ENCODE measurements around the gene TNFRSF18. TPM values are rescaled to one million over a fixed set of nuclear protein-coding genes. Genes with fewer than 3 reads are reported as not detected.

TNFRSF18 gene
- total and polyA plus RNA-seq, 2 donors (not counting 1 experiment from before 2014, with no cell fraction given): 10.1 to 33.5 TPM

DNA sequence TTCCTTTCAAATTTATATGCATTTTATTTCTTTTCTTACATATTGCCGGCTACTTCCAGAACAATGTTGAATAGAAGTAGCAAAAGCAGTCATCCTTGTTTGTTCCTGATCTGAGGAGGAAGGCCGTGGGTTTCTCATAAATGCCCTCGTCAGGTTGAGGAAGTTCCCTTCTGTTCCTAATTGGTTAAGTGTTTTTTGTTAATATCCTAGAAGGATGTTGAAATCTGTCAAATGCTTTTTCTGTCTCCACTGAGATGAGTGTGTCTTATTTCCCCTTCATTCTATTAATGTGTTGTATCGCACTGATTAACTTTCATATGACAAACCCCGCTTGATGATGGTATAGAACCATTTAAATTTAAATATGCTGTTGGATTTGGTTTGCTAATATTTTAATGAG is 17.3 kb downstream of the TNFRSF18 start:
- WGBS (ENCODE audit: insufficient coverage): 69% methylated on average over 2 of the region's 5 CpGs
- H3K4me3 ChIP-seq (ENCODE audit: control extremely low read depth in 1 of 5, extremely low read depth in 1 of 5, insufficient read depth in 1 of 5, low read depth in 2 of 5, low read length in 4 of 5): no peak overlapping the region
- H3K4me1 Mint-ChIP-seq: peaks cover 4% of the 10 kb centered on the region
- no peaks in the 10 kb centered on the region for H4K20me1 ChIP-seq (ENCODE audit: control insufficient read depth, insufficient read depth, low read length, poor library complexity, severe bottlenecking)
- peaks cover 0 to 13% (median 3%) of the 10 kb centered on the region in 3 donors for H3K9me3 ChIP-seq (ENCODE audit: control extremely low read depth in 1 of 3, control insufficient read depth in 2 of 3, insufficient read depth in 1 of 3, low read length in 2 of 3)
- no peak overlapping the region for H3K27ac Mint-ChIP-seq
- no peak for ATAC-seq (ENCODE audit: low read depth)
- H3K4me2 ChIP-seq (replicated peaks; ENCODE audit: low read depth, low read length, poor library complexity, severe bottlenecking): no peak overlapping the region
- TF ChIP-seq, protein P1, sequence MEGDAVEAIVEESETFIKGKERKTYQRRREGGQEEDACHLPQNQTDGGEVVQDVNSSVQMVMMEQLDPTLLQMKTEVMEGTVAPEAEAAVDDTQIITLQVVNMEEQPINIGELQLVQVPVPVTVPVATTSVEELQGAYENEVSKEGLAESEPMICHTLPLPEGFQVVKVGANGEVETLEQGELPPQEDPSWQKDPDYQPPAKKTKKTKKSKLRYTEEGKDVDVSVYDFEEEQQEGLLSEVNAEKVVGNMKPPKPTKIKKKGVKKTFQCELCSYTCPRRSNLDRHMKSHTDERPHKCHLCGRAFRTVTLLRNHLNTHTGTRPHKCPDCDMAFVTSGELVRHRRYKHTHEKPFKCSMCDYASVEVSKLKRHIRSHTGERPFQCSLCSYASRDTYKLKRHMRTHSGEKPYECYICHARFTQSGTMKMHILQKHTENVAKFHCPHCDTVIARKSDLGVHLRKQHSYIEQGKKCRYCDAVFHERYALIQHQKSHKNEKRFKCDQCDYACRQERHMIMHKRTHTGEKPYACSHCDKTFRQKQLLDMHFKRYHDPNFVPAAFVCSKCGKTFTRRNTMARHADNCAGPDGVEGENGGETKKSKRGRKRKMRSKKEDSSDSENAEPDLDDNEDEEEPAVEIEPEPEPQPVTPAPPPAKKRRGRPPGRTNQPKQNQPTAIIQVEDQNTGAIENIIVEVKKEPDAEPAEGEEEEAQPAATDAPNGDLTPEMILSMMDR (IDR thresholded peaks at IDR 0.05): no peak
- TF ChIP-seq EZH2 (IDR thresholded peaks at IDR 0.05; ENCODE audit: borderline replicate concordance, insufficient read depth, low read depth, low read length, poor library complexity, severe bottlenecking): no peak
- DNase-seq: no peak
- POLR2A ChIA-PET: no interaction called here
- CTCF ChIA-PET: no interaction called here
- H3K9ac ChIP-seq (ENCODE audit: low read length): no peak overlapping the region
- H3K27me3 Mint-ChIP-seq: peaks cover 6% of the 10 kb centered on the region
- H3K4me3 Mint-ChIP-seq: no peak overlapping the region
- H3K4me1 ChIP-seq (ENCODE audit: control insufficient read depth in 2 of 2, insufficient read depth in 2 of 2, low read length in 2 of 2): no peaks in the 10 kb centered on the region
- peaks cover 0 to 4% (median 2%) of the 10 kb centered on the region in 4 experiments for H3K27me3 ChIP-seq (replicated peaks in 1 of 4; ENCODE audit: control extremely low read depth in 1 of 4, control insufficient read depth in 3 of 4, insufficient read depth in 4 of 4, low read length in 3 of 4)
- H2AFZ ChIP-seq (ENCODE audit: insufficient read depth, low read depth, low read length, poor library complexity, severe bottlenecking): no peak overlapping the region
- H3K79me2 ChIP-seq (ENCODE audit: control insufficient read depth, insufficient read depth, low read length): no peaks in the 10 kb centered on the region
- intact Hi-C loops (cut with micrococcal nuclease): no loop called here
- H3K36me3 ChIP-seq (replicated peaks in 1 of 2; ENCODE audit: control extremely low read depth in 1 of 2, control insufficient read depth in 1 of 2, extremely low read depth in 1 of 2, insufficient read depth in 2 of 2, low read length in 1 of 2): no peaks in the 10 kb centered on the region
- H3K27ac ChIP-seq (ENCODE audit: low read length in 2 of 2): no peak overlapping the region
- peaks cover under 1% of the 10 kb centered on the region for H3K9me3 Mint-ChIP-seq (ENCODE audit: insufficient read depth)

DNA sequence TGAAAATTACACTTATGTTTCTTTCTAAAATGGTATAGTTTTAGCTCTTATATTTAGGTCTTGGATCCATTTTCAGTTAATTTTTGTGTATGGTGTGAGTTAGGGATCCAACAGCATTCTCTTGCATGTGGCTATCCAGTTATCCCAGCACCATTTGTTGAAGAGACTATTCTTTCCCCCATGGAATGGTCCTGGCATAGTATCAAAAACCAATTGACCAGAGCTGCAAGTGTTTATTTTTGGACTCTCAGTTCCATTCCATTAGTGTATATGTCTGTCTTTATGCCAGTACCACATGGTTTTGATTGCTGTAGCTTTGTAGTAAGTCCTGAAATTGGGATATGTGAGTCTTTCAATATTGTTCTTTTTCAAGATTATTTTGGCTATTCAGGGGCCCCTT is 18.5 kb downstream of the TNFRSF18 start:
- H3K4me1 ChIP-seq (ENCODE audit: control insufficient read depth in 2 of 2, insufficient read depth in 2 of 2, low read length in 2 of 2): no peaks in the 10 kb centered on the region
- ATAC-seq (ENCODE audit: low read depth) (no peak), DNase-seq (no peak)
- no peaks in the 10 kb centered on the region for H4K20me1 ChIP-seq (ENCODE audit: control insufficient read depth, insufficient read depth, low read length, poor library complexity, severe bottlenecking)
- intact Hi-C loops (cut with micrococcal nuclease): no loop called here
- Mint-ChIP-seq H3K27ac (no peak overlapping the region), H3K9me3 (ENCODE audit: insufficient read depth) (no peaks in the 10 kb centered on the region), H3K4me3 (no peak overlapping the region), H3K4me1 (peaks cover 8% of the 10 kb centered on the region), H3K27me3 (peaks cover 6% of the 10 kb centered on the region)
- ChIA-PET CTCF (interaction anchor here (1.0 to 1.3 kb wide), 2 partner anchors 10 to 19 kb away, joined by 3 read pairs; no protein-coding TSS in a partner anchor), POLR2A (no interaction called here)
- no peak overlapping the region for H3K4me2 ChIP-seq (replicated peaks; ENCODE audit: low read depth, low read length, poor library complexity, severe bottlenecking)
- no peaks in the 10 kb centered on the region for H3K36me3 ChIP-seq (replicated peaks in 1 of 2; ENCODE audit: control extremely low read depth in 1 of 2, control insufficient read depth in 1 of 2, extremely low read depth in 1 of 2, insufficient read depth in 2 of 2, low read length in 1 of 2)
- H3K4me3 ChIP-seq (ENCODE audit: control extremely low read depth in 1 of 5, extremely low read depth in 1 of 5, insufficient read depth in 1 of 5, low read depth in 2 of 5, low read length in 4 of 5): no peak overlapping the region
- no peak overlapping the region for H3K9ac ChIP-seq (ENCODE audit: low read length)
- TF ChIP-seq EZH2 (IDR thresholded peaks at IDR 0.05; ENCODE audit: borderline replicate concordance, insufficient read depth, low read depth, low read length, poor library complexity, severe bottlenecking): no peak
- TF ChIP-seq, protein P1 (IDR thresholded peaks at IDR 0.05): no peak
- H3K27me3 ChIP-seq (replicated peaks in 1 of 4; ENCODE audit: control extremely low read depth in 1 of 4, control insufficient read depth in 3 of 4, insufficient read depth in 4 of 4, low read length in 3 of 4): peaks cover 0 to 8% (median 4%) of the 10 kb centered on the region in 4 experiments
- H3K9me3 ChIP-seq (ENCODE audit: control extremely low read depth in 1 of 3, control insufficient read depth in 2 of 3, insufficient read depth in 1 of 3, low read length in 2 of 3): peaks cover 0 to 12% (median 3%) of the 10 kb centered on the region in 3 donors
- no peak overlapping the region for H2AFZ ChIP-seq (ENCODE audit: insufficient read depth, low read depth, low read length, poor library complexity, severe bottlenecking)
- H3K27ac ChIP-seq (ENCODE audit: low read length in 2 of 2): no peak overlapping the region
- H3K79me2 ChIP-seq (ENCODE audit: control insufficient read depth, insufficient read depth, low read length): no peaks in the 10 kb centered on the region
